Stomach smooth muscle (tissue), 2 donors: ENCODE measurements around the gene PTPRN2.

Experiments
- H3K27ac ChIP-seq: one replicate; pipeline ENCODE4 v1.7.0; 2013; ENCODE audit warnings: mild to moderate bottlenecking, low read length, inconsistent platforms
- H3K27me3 ChIP-seq, 2 donors: one replicate each; pipeline ENCODE4 v1.7.0; 2013; ENCODE audit warnings: low read length in 2 of 2; ENCODE audit not compliant: insufficient read depth in 2 of 2, control insufficient read depth in 1 of 2
- H3K36me3 ChIP-seq, 2 donors: one replicate each; pipeline ENCODE4 v1.7.0; 2013; ENCODE audit warnings: low read length in 2 of 2; ENCODE audit not compliant: control insufficient read depth in 2 of 2, insufficient read depth in 2 of 2
- H3K4me1 ChIP-seq: one replicate; pipeline ENCODE4 v1.7.0; 2013; ENCODE audit warnings: low read length; ENCODE audit not compliant: control insufficient read depth, insufficient read depth
- H3K4me3 ChIP-seq, 2 donors: one replicate each; pipeline ENCODE4 v1.7.0; 2013; ENCODE audit warnings: low read length in 2 of 2
- H3K9ac ChIP-seq, 2 donors: one replicate each; pipeline ENCODE4 v1.7.0; 2013; ENCODE audit warnings: low read length in 2 of 2, mild to moderate bottlenecking in 1 of 2
- H3K9me3 ChIP-seq, 2 donors: one replicate each; pipeline ENCODE4 v1.7.0; 2013; ENCODE audit warnings: low read length in 2 of 2; ENCODE audit not compliant: control insufficient read depth in 2 of 2
- donor health status: healthy.
- donor health status: Pancreatic carcinoma.

The PTPRN2 gene

GRCh38 chr7:157844141-157844540, 743.5 kb downstream of the PTPRN2 start:
- Histone ChIP-seq H3K4me1 (no peaks in the 10 kb centered on the region), H3K9me3 (no peaks in the 10 kb centered on the region), H3K36me3 (no peaks in the 10 kb centered on the region), H3K4me3 (no peak overlapping the region), H3K27ac (no peak overlapping the region), H3K9ac (no peak overlapping the region), H3K27me3 (peaks cover 0 to 7% of the 10 kb centered on the region in 2 donors)

GRCh38 chr7:157843336-157844140, 744.1 kb downstream of the PTPRN2 start:
- Histone ChIP-seq H3K9me3 (no peaks in the 10 kb centered on the region), H3K9ac (no peak overlapping the region), H3K4me3 (no peak overlapping the region), H3K27ac (no peak overlapping the region), H3K4me1 (no peaks in the 10 kb centered on the region), H3K27me3 (peaks cover 0 to 4% of the 10 kb centered on the region in 2 donors), H3K36me3 (no peaks in the 10 kb centered on the region)

GRCh38 chr7:157841773-157842370, 745.8 kb downstream of the PTPRN2 start:
- H3K4me1 ChIP-seq, result no peaks in the 10 kb centered on the region
- H3K27ac ChIP-seq, result no peak overlapping the region
- no peaks in the 10 kb centered on the region for H3K9me3 ChIP-seq
- H3K36me3 ChIP-seq, result no peaks in the 10 kb centered on the region
- no peak overlapping the region for H3K9ac ChIP-seq
- H3K27me3 ChIP-seq, result peaks cover 0 to 7% of the 10 kb centered on the region in 2 donors
- no peak overlapping the region for H3K4me3 ChIP-seq

GRCh38 chr7:157840914-157841772, 746.5 kb downstream of the PTPRN2 start:
- Histone ChIP-seq H3K27ac (no peak overlapping the region), H3K27me3 (peaks cover 0 to 7% of the 10 kb centered on the region in 2 donors)

GRCh38 chr7:157840174-157840913, 747.3 kb downstream of the PTPRN2 start:
- Histone ChIP-seq H3K9ac (no peak overlapping the region), H3K27ac (no peak overlapping the region), H3K27me3 (peaks cover 0 to 7% of the 10 kb centered on the region in 2 donors), H3K9me3 (no peaks in the 10 kb centered on the region), H3K4me1 (no peaks in the 10 kb centered on the region), H3K4me3 (no peak overlapping the region), H3K36me3 (no peaks in the 10 kb centered on the region)

More at GRCh38 chr7:157840914-157841772, 746.5 kb downstream of the PTPRN2 start:
- H3K4me3 ChIP-seq, result no peak overlapping the region
- H3K9me3 ChIP-seq, result no peaks in the 10 kb centered on the region
- H3K9ac ChIP-seq, result no peak overlapping the region
- H3K36me3 ChIP-seq, result no peaks in the 10 kb centered on the region
- no peaks in the 10 kb centered on the region for H3K4me1 ChIP-seq

GRCh38 chr7:157839672-157840167, 747.9 kb downstream of the PTPRN2 start:
- no peak overlapping the region for H3K27ac ChIP-seq
- H3K4me3 ChIP-seq, result no peak overlapping the region
- H3K36me3 ChIP-seq, result no peaks in the 10 kb centered on the region
- no peaks in the 10 kb centered on the region for H3K4me1 ChIP-seq
- peaks cover 0 to 7% of the 10 kb centered on the region in 2 donors for H3K27me3 ChIP-seq
- no peak overlapping the region for H3K9ac ChIP-seq
- no peaks in the 10 kb centered on the region for H3K9me3 ChIP-seq

GRCh38 chr7:157839226-157839625, 748.4 kb downstream of the PTPRN2 start:
- H3K4me3 ChIP-seq, result no peak overlapping the region
- H3K27ac ChIP-seq, result no peak overlapping the region
- no peaks in the 10 kb centered on the region for H3K4me1 ChIP-seq
- no peak overlapping the region for H3K9ac ChIP-seq
- H3K27me3 ChIP-seq, result peaks cover 0 to 5% of the 10 kb centered on the region in 2 donors
- no peaks in the 10 kb centered on the region for H3K9me3 ChIP-seq
- no peaks in the 10 kb centered on the region for H3K36me3 ChIP-seq

- no peak overlapping the region for H3K4me3 ChIP-seq
Observed at GRCh38 chr7:157837561-157837960, 750.1 kb downstream of the PTPRN2 start.

GRCh38 chr7:157837047-157837446, 750.6 kb downstream of the PTPRN2 start:
- Histone ChIP-seq H3K27ac (no peak overlapping the region), H3K9ac (no peak overlapping the region), H3K27me3 (peaks cover 0 to 5% of the 10 kb centered on the region in 2 donors)

More at GRCh38 chr7:157837561-157837960, 750.1 kb downstream of the PTPRN2 start:
- H3K9me3 ChIP-seq, result no peaks in the 10 kb centered on the region
- peaks cover 0 to 5% of the 10 kb centered on the region in 2 donors for H3K27me3 ChIP-seq
- no peaks in the 10 kb centered on the region for H3K36me3 ChIP-seq
- no peak overlapping the region for H3K9ac ChIP-seq
- H3K27ac ChIP-seq, result no peak overlapping the region
- no peaks in the 10 kb centered on the region for H3K4me1 ChIP-seq

More at GRCh38 chr7:157837047-157837446, 750.6 kb downstream of the PTPRN2 start:
- H3K36me3 ChIP-seq, result no peaks in the 10 kb centered on the region
- H3K9me3 ChIP-seq, result no peaks in the 10 kb centered on the region
- no peaks in the 10 kb centered on the region for H3K4me1 ChIP-seq
- no peak overlapping the region for H3K4me3 ChIP-seq
